Progenitor cell of endocrine pancreas (in vitro differentiated cells): ENCODE results near the gene MYH9. TPM values are rescaled to one million over a fixed set of nuclear protein-coding genes. Genes with fewer than 3 reads are reported as not detected.

ENCODE experiments used
- DNase-seq: peaks from one replicate; pipeline ENCODE4 v3.0.0; 2021; ENCODE audit warnings: low spot score; ENCODE audit not compliant: unreplicated experiment
- H3K27ac Mint-ChIP-seq: 2 replicates; pipeline ENCODE4 v1.8.0; 2021; ENCODE audit warnings: mild to moderate bottlenecking, moderate library complexity, mixed read lengths
- H3K27me3 Mint-ChIP-seq: 2 replicates; pipeline ENCODE4 v1.8.0; 2021; ENCODE audit warnings: mixed read lengths
- H3K36me3 Mint-ChIP-seq: 2 replicates; pipeline ENCODE4 v1.8.0; 2022; ENCODE audit warnings: mixed read lengths; ENCODE audit not compliant: insufficient read depth
- H3K4me1 Mint-ChIP-seq: 2 replicates; pipeline ENCODE4 v1.8.0; 2021; ENCODE audit warnings: low read depth, mixed read lengths
- H3K4me3 Mint-ChIP-seq: 2 replicates; pipeline ENCODE4 v1.8.0; 2021; ENCODE audit warnings: low read depth, mild to moderate bottlenecking, moderate library complexity, mixed read lengths
- H3K9me3 Mint-ChIP-seq: 2 replicates; pipeline ENCODE4 v1.8.0; 2021; ENCODE audit warnings: low read depth, mixed read lengths
- CTCF ChIP-seq: fragments of 200-600 bp; sonication (generic); IDR thresholded peaks from one replicate; pipeline ENCODE4 v1.5.0; 2021; ENCODE audit warnings: antibody characterized with exemption, mild to moderate bottlenecking; ENCODE audit not compliant: unreplicated experiment
- total RNA-seq: library from RNA; stranded (reverse); gene quantifications from 2 replicates; pipeline ENCODE4 v1.2.1, GENCODE V29; 2021

The MYH9 gene
- total RNA-seq, 1 donor from 2014 or later = 299 TPM

- no peak for TF ChIP-seq CTCF
These were observed 20.7 kb downstream of the MYH9 start for GRCh38 chr22:36367066-36367465.

GRCh38 chr22:36366291-36366708, 21.5 kb downstream of the MYH9 start:
- no peak for TF ChIP-seq CTCF
- Mint-ChIP-seq H3K9me3 (no peaks in the 10 kb centered on the region), H3K4me1 (peaks cover 86% of the 10 kb centered on the region), H3K27me3 (no peaks in the 10 kb centered on the region), H3K27ac (peak overlapping the region; percentile 87), H3K4me3 (peak overlapping the region; percentile 34), H3K36me3 (no peaks in the 10 kb centered on the region)
- no peak for DNase-seq

More at GRCh38 chr22:36367066-36367465, 20.7 kb downstream of the MYH9 start:
- Mint-ChIP-seq H3K27me3 (no peaks in the 10 kb centered on the region), H3K27ac (peak overlapping the region; percentile 87), H3K4me3 (no peak overlapping the region), H3K36me3 (no peaks in the 10 kb centered on the region), H3K4me1 (peaks cover 84% of the 10 kb centered on the region), H3K9me3 (no peaks in the 10 kb centered on the region)
- no peak for DNase-seq

- Mint-ChIP-seq H3K36me3 (no peaks in the 10 kb centered on the region), H3K9me3 (no peaks in the 10 kb centered on the region), H3K4me3 (peak overlapping the region; percentile 40), H3K27me3 (no peaks in the 10 kb centered on the region), H3K27ac (peak overlapping the region; percentile 94), H3K4me1 (peaks cover 86% of the 10 kb centered on the region)
- no peak for DNase-seq
- no peak for TF ChIP-seq CTCF
These were observed 22.8 kb downstream of the MYH9 start for GRCh38 chr22:36365020-36365411.

- DNase-seq = no peak
- H3K36me3 Mint-ChIP-seq = no peaks in the 10 kb centered on the region
- peak overlapping the region; percentile 94 for H3K27ac Mint-ChIP-seq
- no peaks in the 10 kb centered on the region for H3K9me3 Mint-ChIP-seq
- TF ChIP-seq CTCF = no peak
- H3K27me3 Mint-ChIP-seq = no peaks in the 10 kb centered on the region
- H3K4me3 Mint-ChIP-seq = peak overlapping the region; percentile 9
- peaks cover 84% of the 10 kb centered on the region for H3K4me1 Mint-ChIP-seq
These were observed 23.3 kb downstream of the MYH9 start for GRCh38 chr22:36364255-36365019.

- TF ChIP-seq CTCF = no peak
- no peak for DNase-seq
- Mint-ChIP-seq H3K27me3 (no peaks in the 10 kb centered on the region), H3K9me3 (no peaks in the 10 kb centered on the region), H3K4me3 (peak overlapping the region; percentile 9), H3K4me1 (peaks cover 86% of the 10 kb centered on the region), H3K27ac (peak overlapping the region; percentile 94), H3K36me3 (no peaks in the 10 kb centered on the region)
These were observed 24.3 kb downstream of the MYH9 start for GRCh38 chr22:36363349-36363981.
